Nephron (organoid): ENCODE measurements around the gene ERRFI1.

Experiments
- H3K27ac Mint-ChIP-seq, 3 experiments: 2 replicates each; pipeline ENCODE4 v1.8.0; 2020; ENCODE audit warnings: mixed read lengths in 3 of 3, mild to moderate bottlenecking in 2 of 3, moderate library complexity in 1 of 3
- H3K27me3 Mint-ChIP-seq: 2 replicates; pipeline ENCODE4 v1.8.0; 2021; ENCODE audit warnings: low read depth, mild to moderate bottlenecking, moderate library complexity, mixed read lengths
- H3K36me3 Mint-ChIP-seq: 2 replicates; pipeline ENCODE4 v1.8.0; 2020; ENCODE audit warnings: low read depth, mixed read lengths
- H3K4me1 Mint-ChIP-seq: 2 replicates; pipeline ENCODE4 v1.8.0; 2020; ENCODE audit warnings: mixed read lengths
- H3K4me3 Mint-ChIP-seq, 3 experiments: 2 replicates each; pipeline ENCODE4 v1.8.0; 2020; ENCODE audit warnings: mild to moderate bottlenecking in 3 of 3, mixed read lengths in 3 of 3, moderate library complexity in 2 of 3
- H3K9me3 Mint-ChIP-seq: 2 replicates; pipeline ENCODE4 v1.8.0; 2020; ENCODE audit warnings: mixed read lengths
- TF ChIP-seq, protein P1 (sequence below), 3 experiments: fragments of 200-600 bp; sonication (generic); IDR thresholded peaks; one replicate each; pipeline ENCODE4 v1.5.0; 2021; ENCODE audit warnings: antibody characterized with exemption in 3 of 3; ENCODE audit not compliant: unreplicated experiment in 3 of 3

ERRFI1 gene

DNA sequence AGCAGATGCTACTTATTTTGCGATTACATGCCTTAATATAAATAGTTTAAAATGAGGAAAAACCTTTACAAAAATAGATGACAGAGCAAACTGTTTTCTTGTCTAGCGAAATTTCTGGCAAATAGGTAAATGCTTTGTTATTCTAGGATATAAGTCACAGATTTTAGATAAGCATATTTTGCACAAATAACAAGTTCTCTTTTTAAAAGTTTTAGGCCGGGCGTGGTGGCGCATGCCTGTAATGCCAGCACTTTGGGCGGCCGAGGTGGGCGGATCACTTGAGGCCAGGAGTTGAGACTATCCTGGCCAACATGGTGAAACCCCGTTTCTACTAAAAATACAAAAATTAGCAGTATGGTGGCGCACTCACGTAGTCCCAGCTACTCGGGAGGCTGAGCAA, 20.3 kb upstream of the ERRFI1 start:
- Mint-ChIP-seq H3K36me3 (peaks cover 8% of the 10 kb centered on the region), H3K4me3 (no peak overlapping the region), H3K4me1 (peaks cover 16% of the 10 kb centered on the region), H3K9me3 (peaks cover 12% of the 10 kb centered on the region), H3K27me3 (peaks cover 4% of the 10 kb centered on the region), H3K27ac (peak overlapping the region in 2 of 3 experiments; percentile 39 to 59)
- TF ChIP-seq, protein P1, sequence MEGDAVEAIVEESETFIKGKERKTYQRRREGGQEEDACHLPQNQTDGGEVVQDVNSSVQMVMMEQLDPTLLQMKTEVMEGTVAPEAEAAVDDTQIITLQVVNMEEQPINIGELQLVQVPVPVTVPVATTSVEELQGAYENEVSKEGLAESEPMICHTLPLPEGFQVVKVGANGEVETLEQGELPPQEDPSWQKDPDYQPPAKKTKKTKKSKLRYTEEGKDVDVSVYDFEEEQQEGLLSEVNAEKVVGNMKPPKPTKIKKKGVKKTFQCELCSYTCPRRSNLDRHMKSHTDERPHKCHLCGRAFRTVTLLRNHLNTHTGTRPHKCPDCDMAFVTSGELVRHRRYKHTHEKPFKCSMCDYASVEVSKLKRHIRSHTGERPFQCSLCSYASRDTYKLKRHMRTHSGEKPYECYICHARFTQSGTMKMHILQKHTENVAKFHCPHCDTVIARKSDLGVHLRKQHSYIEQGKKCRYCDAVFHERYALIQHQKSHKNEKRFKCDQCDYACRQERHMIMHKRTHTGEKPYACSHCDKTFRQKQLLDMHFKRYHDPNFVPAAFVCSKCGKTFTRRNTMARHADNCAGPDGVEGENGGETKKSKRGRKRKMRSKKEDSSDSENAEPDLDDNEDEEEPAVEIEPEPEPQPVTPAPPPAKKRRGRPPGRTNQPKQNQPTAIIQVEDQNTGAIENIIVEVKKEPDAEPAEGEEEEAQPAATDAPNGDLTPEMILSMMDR (IDR thresholded peaks at IDR 0.05; ENCODE audit: unreplicated experiment in 3 of 3): no peak

DNA sequence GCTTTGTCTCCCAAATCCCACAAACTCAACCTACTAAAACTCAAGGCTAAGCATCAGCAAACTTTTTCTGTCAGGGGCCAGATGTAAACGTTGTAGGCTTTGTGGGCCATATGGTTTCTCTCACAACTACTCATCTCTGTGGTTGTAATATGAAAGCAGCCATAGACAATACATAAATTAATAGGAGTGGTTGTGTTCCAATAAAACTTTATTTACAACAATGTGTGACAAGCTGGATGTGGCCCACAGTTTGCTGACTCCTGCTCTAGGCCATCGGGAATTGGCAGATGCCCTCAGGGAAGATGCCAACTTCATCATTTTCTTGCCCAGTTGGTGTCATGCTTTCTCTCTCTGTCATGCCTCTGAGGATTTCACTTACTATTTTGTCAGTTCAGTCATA, 17.5 kb upstream of the ERRFI1 start:
- Mint-ChIP-seq H3K9me3 (peaks cover 17% of the 10 kb centered on the region), H3K4me3 (no peak overlapping the region), H3K27me3 (peaks cover 4% of the 10 kb centered on the region), H3K36me3 (peaks cover 8% of the 10 kb centered on the region), H3K4me1 (peaks cover 16% of the 10 kb centered on the region), H3K27ac (no peak overlapping the region)
- TF ChIP-seq, protein P1 (IDR thresholded peaks at IDR 0.05; ENCODE audit: unreplicated experiment in 3 of 3): no peak

DNA sequence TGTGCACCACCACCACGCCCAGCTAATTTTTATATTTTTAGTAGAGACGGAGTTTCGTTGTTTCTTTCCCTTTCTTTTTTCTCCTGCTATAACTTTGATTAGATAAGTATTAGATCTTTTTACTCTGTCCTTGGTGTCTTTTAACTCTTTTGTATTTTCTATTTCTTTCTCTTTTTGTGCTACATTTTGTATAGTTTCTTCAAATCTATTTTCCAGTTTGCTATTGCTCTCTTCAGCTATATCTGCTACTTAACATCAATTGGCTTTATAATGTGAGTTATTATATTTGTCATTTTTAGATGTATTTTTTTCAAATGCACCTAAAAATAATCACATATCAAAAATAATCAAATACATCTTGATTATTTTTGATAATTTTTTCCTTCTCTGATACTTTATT, 16.0 kb upstream of the ERRFI1 start:
- TF ChIP-seq, protein P1 (IDR thresholded peaks at IDR 0.05; ENCODE audit: unreplicated experiment in 3 of 3): no peak
- Mint-ChIP-seq H3K4me1 (peaks cover 3% of the 10 kb centered on the region), H3K36me3 (peaks cover 8% of the 10 kb centered on the region), H3K9me3 (peaks cover 17% of the 10 kb centered on the region), H3K27me3 (no peaks in the 10 kb centered on the region), H3K4me3 (no peak overlapping the region), H3K27ac (no peak overlapping the region)

- TF ChIP-seq, protein P1 (IDR thresholded peaks at IDR 0.05; ENCODE audit: unreplicated experiment in 3 of 3): no peak
- no peak overlapping the region for H3K4me3 Mint-ChIP-seq
- peaks cover 17% of the 10 kb centered on the region for H3K9me3 Mint-ChIP-seq
- H3K4me1 Mint-ChIP-seq: no peaks in the 10 kb centered on the region
- H3K36me3 Mint-ChIP-seq: peaks cover 8% of the 10 kb centered on the region
- no peak overlapping the region for H3K27ac Mint-ChIP-seq
- H3K27me3 Mint-ChIP-seq: no peaks in the 10 kb centered on the region
Observed at GRCh38 chr1:8040586-8040985, 14.5 kb upstream of the ERRFI1 start.

DNA sequence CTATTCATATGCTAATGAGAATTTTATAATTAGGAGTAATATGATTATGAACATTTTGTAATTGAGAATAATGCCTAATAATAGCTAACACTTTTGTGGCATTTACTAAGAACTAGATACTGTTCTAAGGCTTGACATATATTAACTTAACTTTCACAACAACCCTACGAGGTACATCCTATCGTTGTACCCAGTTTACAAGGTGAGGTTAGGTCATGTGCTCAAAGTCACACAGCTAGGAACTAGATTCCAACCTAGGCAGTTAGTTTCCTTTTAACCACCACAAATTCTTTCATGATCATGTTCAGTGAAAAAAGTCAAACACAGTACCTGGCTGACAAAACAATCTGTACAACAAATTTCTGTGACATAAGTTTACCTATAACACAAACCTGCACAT, 13.0 kb upstream of the ERRFI1 start:
- peaks cover 8% of the 10 kb centered on the region for H3K36me3 Mint-ChIP-seq
- H3K4me3 Mint-ChIP-seq: no peak overlapping the region
- TF ChIP-seq, protein P1 (IDR thresholded peaks at IDR 0.05; ENCODE audit: unreplicated experiment in 3 of 3): no peak
- H3K27me3 Mint-ChIP-seq: peaks cover under 1% of the 10 kb centered on the region
- H3K27ac Mint-ChIP-seq: no peak overlapping the region
- no peaks in the 10 kb centered on the region for H3K4me1 Mint-ChIP-seq
- peaks cover 17% of the 10 kb centered on the region for H3K9me3 Mint-ChIP-seq

DNA sequence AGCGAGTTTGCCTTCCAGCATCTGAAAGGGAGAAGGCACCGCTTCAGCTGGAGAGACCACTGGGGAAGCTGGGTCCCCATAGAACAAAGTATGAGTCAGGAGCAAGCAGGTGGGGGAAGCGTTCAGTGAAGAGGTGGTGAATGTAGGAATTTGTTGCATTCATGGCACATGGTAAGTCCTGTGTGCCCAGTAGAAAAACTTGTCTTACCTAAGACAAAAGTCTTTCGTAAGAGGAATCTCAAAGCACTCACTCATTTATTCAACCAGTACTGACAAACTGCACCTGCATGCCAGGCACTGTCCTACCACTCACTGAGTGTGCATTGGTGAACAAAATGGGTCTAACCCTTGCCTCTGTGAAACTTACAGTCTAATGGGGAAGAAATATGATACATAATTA, 9.2 kb upstream of the ERRFI1 start:
- H3K27ac Mint-ChIP-seq: no peak overlapping the region
- peaks cover 3% of the 10 kb centered on the region for H3K9me3 Mint-ChIP-seq
- peaks cover 4% of the 10 kb centered on the region for H3K27me3 Mint-ChIP-seq
- TF ChIP-seq, protein P1 (IDR thresholded peaks at IDR 0.05; ENCODE audit: unreplicated experiment in 3 of 3): no peak
- no peak overlapping the region for H3K4me3 Mint-ChIP-seq
- no peaks in the 10 kb centered on the region for H3K4me1 Mint-ChIP-seq
- no peaks in the 10 kb centered on the region for H3K36me3 Mint-ChIP-seq
